SH-SY5Y (cell line): Measurements from ENCODE around the gene RSPO4.

Experiments
- GATA2 ChIP-seq: IDR thresholded peaks from 2 replicates; pipeline ENCODE4 v1.6.1; 2011; ENCODE audit warnings: mild to moderate bottlenecking, low read depth, low read length
- GATA3 ChIP-seq: IDR thresholded peaks from 2 replicates; pipeline ENCODE4 v1.6.1; 2011; ENCODE audit warnings: low read depth, mild to moderate bottlenecking, low read length, moderate library complexity

- TF ChIP-seq GATA3 (no peak), GATA2 (no peak)
These were observed 87.2 kb downstream of the RSPO4 start for GRCh38 chr20:914727-915498.
